Mucosa of stomach (tissue), 1 donor: ENCODE results near the gene SLIRP.
"Not testable (repeated sequence)": the region's sequence is repeated elsewhere in the genome, so short reads cannot be mapped to it uniquely, and the experiment has no call there.

Source experiments
- H3K27me3 ChIP-seq: one replicate; pipeline ENCODE4 v1.7.0; 2013; ENCODE audit warnings: mild to moderate bottlenecking, low read length; ENCODE audit not compliant: control insufficient read depth, insufficient read depth
- H3K36me3 ChIP-seq: one replicate; pipeline ENCODE4 v1.7.0; 2013; ENCODE audit warnings: low read length; ENCODE audit not compliant: control insufficient read depth, insufficient read depth
- H3K4me1 ChIP-seq: one replicate; pipeline ENCODE4 v1.7.0; 2013; ENCODE audit warnings: mild to moderate bottlenecking, low read length; ENCODE audit not compliant: control insufficient read depth, insufficient read depth
- H3K4me3 ChIP-seq: one replicate; pipeline ENCODE4 v1.7.0; 2013; ENCODE audit warnings: low read length
- H3K9ac ChIP-seq: one replicate; pipeline ENCODE4 v1.7.0; 2013; ENCODE audit warnings: mild to moderate bottlenecking, low read length, moderate library complexity
- H3K9me3 ChIP-seq: one replicate; pipeline ENCODE4 v1.7.0; 2013; ENCODE audit warnings: mild to moderate bottlenecking, low read length, moderate library complexity; ENCODE audit not compliant: control insufficient read depth
- donor health status: Pancreatic carcinoma.

The SLIRP gene

GRCh38 chr14:77707724-77708408 lies at the start of gene SLIRP, which contains the start of gene ALKBH1:
Gene SLIRP, plus strand, starts transcription at chr14:77708103. Its CDS starts 9 bp downstream, at chr14:77708112.
Gene ALKBH1, minus strand, starts transcription at chr14:77708023. Its CDS starts 19 bp downstream, at chr14:77708004.
- H3K4me3 ChIP-seq: peak within 1 kb of the TSS; percentile 96
- H3K9me3 ChIP-seq: no peaks in the 10 kb centered on the region
- H3K27me3 ChIP-seq: no peaks in the 10 kb centered on the region
- peak within 1 kb of the TSS; percentile 75 for H3K9ac ChIP-seq
- peaks cover 4% of the 10 kb centered on the region for H3K4me1 ChIP-seq
- no peaks in the 10 kb centered on the region for H3K36me3 ChIP-seq

GRCh38 chr14:77659831-77660230 lies 48.1 kb upstream of the SLIRP start:
- no peaks in the 10 kb centered on the region for H3K27me3 ChIP-seq
- H3K36me3 ChIP-seq: no peaks in the 10 kb centered on the region
- peaks cover 1% of the 10 kb centered on the region for H3K4me1 ChIP-seq
- H3K4me3 ChIP-seq: no peak overlapping the region
- no peaks in the 10 kb centered on the region for H3K9me3 ChIP-seq
- H3K9ac ChIP-seq: no peak overlapping the region

- no peaks in the 10 kb centered on the region for H3K9me3 ChIP-seq
- no peaks in the 10 kb centered on the region for H3K27me3 ChIP-seq
- H3K9ac ChIP-seq: no peak overlapping the region
- no peak overlapping the region for H3K4me3 ChIP-seq
- H3K36me3 ChIP-seq: no peaks in the 10 kb centered on the region
- H3K4me1 ChIP-seq: no peaks in the 10 kb centered on the region
These were observed 47.1 kb upstream of the SLIRP start for GRCh38 chr14:77660754-77661153.

GRCh38 chr14:77661562-77661961 lies 46.3 kb upstream of the SLIRP start:
- H3K9me3 ChIP-seq, H3K4me1 ChIP-seq, H3K9ac ChIP-seq, H3K4me3 ChIP-seq, H3K36me3 ChIP-seq, H3K27me3 ChIP-seq: not testable (repeated sequence)

GRCh38 chr14:77663293-77663692 lies 44.6 kb upstream of the SLIRP start:
- Histone ChIP-seq H3K4me3 (no peak overlapping the region), H3K27me3 (no peaks in the 10 kb centered on the region), H3K4me1 (no peaks in the 10 kb centered on the region), H3K9ac (no peak overlapping the region), H3K9me3 (no peaks in the 10 kb centered on the region), H3K36me3 (no peaks in the 10 kb centered on the region)

GRCh38 chr14:77667331-77667730 lies 40.6 kb upstream of the SLIRP start:
- no peaks in the 10 kb centered on the region for H3K4me1 ChIP-seq
- no peak overlapping the region for H3K9ac ChIP-seq
- no peaks in the 10 kb centered on the region for H3K36me3 ChIP-seq
- no peaks in the 10 kb centered on the region for H3K27me3 ChIP-seq
- H3K4me3 ChIP-seq: no peak overlapping the region
- no peaks in the 10 kb centered on the region for H3K9me3 ChIP-seq

GRCh38 chr14:77673193-77673592 lies 34.7 kb upstream of the SLIRP start:
- no peak overlapping the region for H3K4me3 ChIP-seq
- H3K9ac ChIP-seq: no peak overlapping the region
- H3K36me3 ChIP-seq: peaks cover 5% of the 10 kb centered on the region
- no peaks in the 10 kb centered on the region for H3K9me3 ChIP-seq
- peaks cover 11% of the 10 kb centered on the region for H3K4me1 ChIP-seq
- H3K27me3 ChIP-seq: no peaks in the 10 kb centered on the region

- peaks cover 5% of the 10 kb centered on the region for H3K36me3 ChIP-seq
- H3K9ac ChIP-seq: no peak overlapping the region
- H3K9me3 ChIP-seq: no peaks in the 10 kb centered on the region
- no peaks in the 10 kb centered on the region for H3K27me3 ChIP-seq
- H3K4me1 ChIP-seq: peaks cover 11% of the 10 kb centered on the region
- H3K4me3 ChIP-seq: no peak overlapping the region
These were observed 33.0 kb upstream of the SLIRP start for GRCh38 chr14:77674931-77675330.

- H3K27me3 ChIP-seq: no peaks in the 10 kb centered on the region
- H3K36me3 ChIP-seq: no peaks in the 10 kb centered on the region
These were observed 26.4 kb upstream of the SLIRP start for GRCh38 chr14:77681196-77682157.

GRCh38 chr14:77682158-77682553 lies 25.7 kb upstream of the SLIRP start:
- H3K9ac ChIP-seq: no peak overlapping the region

More at GRCh38 chr14:77681196-77682157, 26.4 kb upstream of the SLIRP start:
- peaks cover 22% of the 10 kb centered on the region for H3K4me1 ChIP-seq
- no peak overlapping the region for H3K4me3 ChIP-seq
- H3K9me3 ChIP-seq: no peaks in the 10 kb centered on the region
- no peak overlapping the region for H3K9ac ChIP-seq

GRCh38 chr14:77691259-77691658 lies 16.6 kb upstream of the SLIRP start:
- Histone ChIP-seq H3K36me3 (no peaks in the 10 kb centered on the region), H3K27me3 (no peaks in the 10 kb centered on the region), H3K9me3 (no peaks in the 10 kb centered on the region), H3K9ac (no peak overlapping the region), H3K4me3 (no peak overlapping the region), H3K4me1 (no peaks in the 10 kb centered on the region)

More at GRCh38 chr14:77682158-77682553, 25.7 kb upstream of the SLIRP start:
- no peak overlapping the region for H3K4me3 ChIP-seq
- H3K4me1 ChIP-seq: peaks cover 22% of the 10 kb centered on the region
- no peaks in the 10 kb centered on the region for H3K36me3 ChIP-seq
- H3K27me3 ChIP-seq: no peaks in the 10 kb centered on the region
- no peaks in the 10 kb centered on the region for H3K9me3 ChIP-seq

- peak overlapping the region; percentile 75 for H3K9ac ChIP-seq
- H3K27me3 ChIP-seq: no peaks in the 10 kb centered on the region
- H3K4me3 ChIP-seq: peak overlapping the region; percentile 96
- no peaks in the 10 kb centered on the region for H3K9me3 ChIP-seq
- H3K36me3 ChIP-seq: no peaks in the 10 kb centered on the region
- peaks cover 4% of the 10 kb centered on the region for H3K4me1 ChIP-seq
These were observed 564 bp upstream of the SLIRP start for GRCh38 chr14:77707355-77707723.
